ENCODE data around the gene TCF12. TPM values are rescaled to one million over a fixed set of nuclear protein-coding genes. Genes with fewer than 3 reads are reported as not detected.

The TCF12 gene
- total RNA-seq, 3 donors from 2014 or later: 164 to 198 (median 174) TPM

DNA sequence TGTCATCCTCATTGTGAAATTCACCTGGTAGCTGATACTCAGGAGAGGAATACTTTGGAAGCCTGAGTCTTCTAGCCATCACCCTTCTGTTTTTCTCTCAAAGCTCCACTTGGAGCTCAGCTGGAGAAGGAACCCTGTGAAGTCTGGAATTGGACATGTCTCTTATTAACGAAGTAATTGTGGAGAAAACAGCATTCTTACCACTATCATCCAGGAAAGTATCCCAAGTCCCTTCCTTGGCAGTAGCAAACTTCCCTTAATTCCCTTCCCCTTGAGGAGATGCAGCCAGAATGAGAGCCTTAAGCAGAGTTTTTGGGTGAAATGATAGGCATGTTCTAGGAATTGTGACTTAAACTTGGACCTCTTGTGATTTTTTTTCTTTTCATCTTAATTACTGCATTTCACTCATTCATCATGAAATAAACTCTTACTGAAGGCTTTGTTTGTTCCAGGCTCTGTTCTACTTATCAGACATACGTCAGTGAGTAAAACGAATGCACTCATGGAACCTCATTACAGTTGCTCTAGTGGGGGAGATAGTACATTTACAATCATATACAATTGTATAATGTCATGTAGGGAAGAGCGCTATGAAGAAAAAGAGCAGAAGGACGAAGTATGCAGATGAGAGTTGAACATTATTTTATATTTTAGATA lies 30.5 kb upstream of the TCF12 start:
- DNase-seq (ENCODE audit: low spot score in 2 of 2): no peak
- intact Hi-C loops (cut with DNase I; ENCODE audit: low total_unique reads): no loop called here
- H3K36me3 ChIP-seq: no peaks in the 10 kb centered on the region
- peak overlapping the region; percentile 97 to 98 for H3K27ac ChIP-seq
- H3K27me3 ChIP-seq: no peaks in the 10 kb centered on the region
- no peaks in the 10 kb centered on the region for H3K4me1 ChIP-seq
- TF ChIP-seq, protein P1, sequence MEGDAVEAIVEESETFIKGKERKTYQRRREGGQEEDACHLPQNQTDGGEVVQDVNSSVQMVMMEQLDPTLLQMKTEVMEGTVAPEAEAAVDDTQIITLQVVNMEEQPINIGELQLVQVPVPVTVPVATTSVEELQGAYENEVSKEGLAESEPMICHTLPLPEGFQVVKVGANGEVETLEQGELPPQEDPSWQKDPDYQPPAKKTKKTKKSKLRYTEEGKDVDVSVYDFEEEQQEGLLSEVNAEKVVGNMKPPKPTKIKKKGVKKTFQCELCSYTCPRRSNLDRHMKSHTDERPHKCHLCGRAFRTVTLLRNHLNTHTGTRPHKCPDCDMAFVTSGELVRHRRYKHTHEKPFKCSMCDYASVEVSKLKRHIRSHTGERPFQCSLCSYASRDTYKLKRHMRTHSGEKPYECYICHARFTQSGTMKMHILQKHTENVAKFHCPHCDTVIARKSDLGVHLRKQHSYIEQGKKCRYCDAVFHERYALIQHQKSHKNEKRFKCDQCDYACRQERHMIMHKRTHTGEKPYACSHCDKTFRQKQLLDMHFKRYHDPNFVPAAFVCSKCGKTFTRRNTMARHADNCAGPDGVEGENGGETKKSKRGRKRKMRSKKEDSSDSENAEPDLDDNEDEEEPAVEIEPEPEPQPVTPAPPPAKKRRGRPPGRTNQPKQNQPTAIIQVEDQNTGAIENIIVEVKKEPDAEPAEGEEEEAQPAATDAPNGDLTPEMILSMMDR (IDR thresholded peaks at IDR 0.05): no peak
- TF ChIP-seq POLR2AphosphoS5 (IDR thresholded peaks at IDR 0.05): no peak
- no peak for TF ChIP-seq POLR2A (IDR thresholded peaks at IDR 0.05)
- H3K4me3 ChIP-seq: peak overlapping the region; percentile 70 to 75 (median 71)
- H3K9me3 ChIP-seq: no peaks in the 10 kb centered on the region

DNA sequence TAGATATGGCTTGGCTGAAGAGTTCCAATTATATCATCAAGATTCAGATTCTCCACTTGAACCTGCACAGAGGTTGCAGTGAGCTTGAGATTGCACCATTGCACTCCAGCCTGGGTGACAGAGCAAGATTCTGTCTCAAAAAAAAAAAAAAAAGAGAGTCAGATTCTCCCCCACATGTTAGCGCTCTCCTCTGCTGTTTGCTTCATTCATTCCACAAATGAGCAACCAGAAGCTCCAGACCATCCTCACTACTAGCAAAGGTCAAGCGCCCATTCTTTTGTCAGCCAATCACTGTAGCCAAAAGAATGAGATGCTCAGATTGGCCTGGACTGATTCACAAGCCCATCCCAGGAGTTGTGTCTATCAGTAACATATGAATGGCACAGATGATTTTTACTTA lies 28.4 kb upstream of the TCF12 start:
- no peak overlapping the region for H3K4me3 ChIP-seq
- no peak for DNase-seq (ENCODE audit: low spot score in 2 of 2)
- no peak overlapping the region for H3K27ac ChIP-seq
- H3K4me1 ChIP-seq: no peaks in the 10 kb centered on the region
- H3K9me3 ChIP-seq: no peaks in the 10 kb centered on the region
- no peaks in the 10 kb centered on the region for H3K27me3 ChIP-seq
- TF ChIP-seq POLR2AphosphoS5 (IDR thresholded peaks at IDR 0.05) (no peak), POLR2A (IDR thresholded peaks at IDR 0.05) (no peak)
- TF ChIP-seq, protein P1 (IDR thresholded peaks at IDR 0.05): no peak
- H3K36me3 ChIP-seq: no peaks in the 10 kb centered on the region
- intact Hi-C loops (cut with DNase I; ENCODE audit: low total_unique reads): no loop called here

DNA sequence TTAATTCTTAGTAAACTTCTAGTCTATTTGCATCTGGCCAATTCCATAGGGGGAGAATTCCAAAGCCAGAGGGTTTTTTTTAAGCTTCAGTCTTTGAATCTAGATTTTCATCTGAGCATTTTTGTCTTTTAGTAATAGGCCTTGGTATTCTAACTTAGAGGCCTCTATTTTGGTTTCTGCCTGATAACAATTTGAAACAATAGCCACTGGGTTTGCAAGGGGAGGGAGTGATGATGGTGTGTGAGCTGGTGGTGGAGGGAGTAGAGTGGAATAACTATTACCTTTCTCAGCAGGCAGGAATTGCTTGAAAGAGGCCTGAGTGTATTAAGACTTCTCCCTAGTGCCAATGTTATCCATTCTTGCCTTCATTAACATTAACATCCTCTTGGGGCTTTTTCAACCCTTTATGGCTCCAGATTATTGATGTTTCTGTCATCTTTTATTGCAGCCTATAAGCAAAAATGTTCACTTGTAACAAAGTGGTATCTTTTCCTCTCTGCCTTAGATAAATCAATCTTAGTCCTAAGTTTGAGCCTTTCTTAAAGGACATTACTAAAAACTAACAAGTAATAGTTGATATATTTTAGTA lies 26.5 kb upstream of the TCF12 start:
- no peaks in the 10 kb centered on the region for H3K4me1 ChIP-seq
- H3K9me3 ChIP-seq: no peaks in the 10 kb centered on the region
- no peaks in the 10 kb centered on the region for H3K36me3 ChIP-seq
- no peak for DNase-seq (ENCODE audit: low spot score in 2 of 2)
- no peak overlapping the region for H3K4me3 ChIP-seq
- TF ChIP-seq POLR2A (IDR thresholded peaks at IDR 0.05): no peak
- TF ChIP-seq, protein P1 (IDR thresholded peaks at IDR 0.05): no peak
- TF ChIP-seq POLR2AphosphoS5 (IDR thresholded peaks at IDR 0.05): no peak
- no peak overlapping the region for H3K27ac ChIP-seq
- intact Hi-C loops (cut with DNase I; ENCODE audit: low total_unique reads): no loop called here
- H3K27me3 ChIP-seq: no peaks in the 10 kb centered on the region

- intact Hi-C loops (cut with DNase I; ENCODE audit: low total_unique reads): no loop called here
- H3K27me3 ChIP-seq: no peaks in the 10 kb centered on the region
- no peaks in the 10 kb centered on the region for H3K36me3 ChIP-seq
- no peak overlapping the region for H3K27ac ChIP-seq
- TF ChIP-seq, protein P1 (IDR thresholded peaks at IDR 0.05): no peak
- TF ChIP-seq POLR2AphosphoS5 (IDR thresholded peaks at IDR 0.05) (no peak), POLR2A (IDR thresholded peaks at IDR 0.05) (no peak)
- no peak overlapping the region for H3K4me3 ChIP-seq
- H3K4me1 ChIP-seq: no peaks in the 10 kb centered on the region
- no peak for DNase-seq (ENCODE audit: low spot score in 2 of 2)
- no peaks in the 10 kb centered on the region for H3K9me3 ChIP-seq
These were observed 25.6 kb upstream of the TCF12 start for GRCh38 chr15:56892659-56893363.

DNA sequence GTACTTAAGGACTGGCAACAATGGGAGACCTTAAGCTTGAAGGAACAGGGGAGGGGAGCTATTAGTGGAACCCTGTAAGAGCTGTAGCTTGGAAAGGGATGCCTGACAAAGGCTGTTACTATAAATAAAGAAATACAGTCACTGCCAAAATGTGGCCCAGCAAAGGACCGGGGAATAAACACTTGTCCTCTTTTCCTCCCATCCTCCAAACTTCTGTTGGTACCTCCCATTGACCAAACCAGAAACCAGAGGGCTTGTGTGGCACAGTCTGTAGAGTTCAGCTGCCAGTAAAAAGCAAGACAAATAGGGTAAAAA lies 25.1 kb upstream of the TCF12 start:
- intact Hi-C loops (cut with DNase I; ENCODE audit: low total_unique reads): no loop called here
- Histone ChIP-seq H3K4me3 (no peak overlapping the region), H3K27me3 (no peaks in the 10 kb centered on the region), H3K4me1 (no peaks in the 10 kb centered on the region), H3K9me3 (no peaks in the 10 kb centered on the region), H3K36me3 (no peaks in the 10 kb centered on the region), H3K27ac (no peak overlapping the region)
- TF ChIP-seq, protein P1 (IDR thresholded peaks at IDR 0.05): no peak
- TF ChIP-seq POLR2AphosphoS5 (IDR thresholded peaks at IDR 0.05) (no peak), POLR2A (IDR thresholded peaks at IDR 0.05) (no peak)
- no peak for DNase-seq (ENCODE audit: low spot score in 2 of 2)
